Measurements from ENCODE around the gene SPATA1. TPM values are rescaled to one million over a fixed set of nuclear protein-coding genes. Genes with fewer than 3 reads are reported as not detected.

The SPATA1 gene
- total and polyA plus RNA-seq, 2 of the 8 experiments (the other 6 are each of a cell fraction or from before 2014, with no cell fraction given), result 0.51 to 1.1 TPM

DNA sequence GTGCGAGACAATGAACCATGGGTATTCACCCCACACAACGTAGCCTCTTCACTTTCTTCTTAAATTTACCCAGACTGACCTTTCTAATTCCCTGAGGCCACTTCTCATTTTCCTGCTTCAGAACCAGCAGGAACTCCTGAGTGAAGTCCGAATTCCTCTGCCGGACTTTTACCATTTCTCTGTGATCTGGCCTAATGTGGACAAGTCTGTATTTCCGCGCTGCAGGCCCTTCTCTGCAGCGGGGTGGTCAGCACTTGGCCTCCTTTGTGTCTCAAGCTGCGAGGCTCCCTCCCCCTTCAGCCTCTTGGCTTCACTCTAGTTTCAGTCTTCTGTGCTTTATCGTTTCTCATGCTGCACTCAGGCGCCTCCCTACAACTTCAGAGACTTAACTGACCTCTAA lies 77.5 kb downstream of the SPATA1 start (continued):
- TF ChIP-seq, protein P1, sequence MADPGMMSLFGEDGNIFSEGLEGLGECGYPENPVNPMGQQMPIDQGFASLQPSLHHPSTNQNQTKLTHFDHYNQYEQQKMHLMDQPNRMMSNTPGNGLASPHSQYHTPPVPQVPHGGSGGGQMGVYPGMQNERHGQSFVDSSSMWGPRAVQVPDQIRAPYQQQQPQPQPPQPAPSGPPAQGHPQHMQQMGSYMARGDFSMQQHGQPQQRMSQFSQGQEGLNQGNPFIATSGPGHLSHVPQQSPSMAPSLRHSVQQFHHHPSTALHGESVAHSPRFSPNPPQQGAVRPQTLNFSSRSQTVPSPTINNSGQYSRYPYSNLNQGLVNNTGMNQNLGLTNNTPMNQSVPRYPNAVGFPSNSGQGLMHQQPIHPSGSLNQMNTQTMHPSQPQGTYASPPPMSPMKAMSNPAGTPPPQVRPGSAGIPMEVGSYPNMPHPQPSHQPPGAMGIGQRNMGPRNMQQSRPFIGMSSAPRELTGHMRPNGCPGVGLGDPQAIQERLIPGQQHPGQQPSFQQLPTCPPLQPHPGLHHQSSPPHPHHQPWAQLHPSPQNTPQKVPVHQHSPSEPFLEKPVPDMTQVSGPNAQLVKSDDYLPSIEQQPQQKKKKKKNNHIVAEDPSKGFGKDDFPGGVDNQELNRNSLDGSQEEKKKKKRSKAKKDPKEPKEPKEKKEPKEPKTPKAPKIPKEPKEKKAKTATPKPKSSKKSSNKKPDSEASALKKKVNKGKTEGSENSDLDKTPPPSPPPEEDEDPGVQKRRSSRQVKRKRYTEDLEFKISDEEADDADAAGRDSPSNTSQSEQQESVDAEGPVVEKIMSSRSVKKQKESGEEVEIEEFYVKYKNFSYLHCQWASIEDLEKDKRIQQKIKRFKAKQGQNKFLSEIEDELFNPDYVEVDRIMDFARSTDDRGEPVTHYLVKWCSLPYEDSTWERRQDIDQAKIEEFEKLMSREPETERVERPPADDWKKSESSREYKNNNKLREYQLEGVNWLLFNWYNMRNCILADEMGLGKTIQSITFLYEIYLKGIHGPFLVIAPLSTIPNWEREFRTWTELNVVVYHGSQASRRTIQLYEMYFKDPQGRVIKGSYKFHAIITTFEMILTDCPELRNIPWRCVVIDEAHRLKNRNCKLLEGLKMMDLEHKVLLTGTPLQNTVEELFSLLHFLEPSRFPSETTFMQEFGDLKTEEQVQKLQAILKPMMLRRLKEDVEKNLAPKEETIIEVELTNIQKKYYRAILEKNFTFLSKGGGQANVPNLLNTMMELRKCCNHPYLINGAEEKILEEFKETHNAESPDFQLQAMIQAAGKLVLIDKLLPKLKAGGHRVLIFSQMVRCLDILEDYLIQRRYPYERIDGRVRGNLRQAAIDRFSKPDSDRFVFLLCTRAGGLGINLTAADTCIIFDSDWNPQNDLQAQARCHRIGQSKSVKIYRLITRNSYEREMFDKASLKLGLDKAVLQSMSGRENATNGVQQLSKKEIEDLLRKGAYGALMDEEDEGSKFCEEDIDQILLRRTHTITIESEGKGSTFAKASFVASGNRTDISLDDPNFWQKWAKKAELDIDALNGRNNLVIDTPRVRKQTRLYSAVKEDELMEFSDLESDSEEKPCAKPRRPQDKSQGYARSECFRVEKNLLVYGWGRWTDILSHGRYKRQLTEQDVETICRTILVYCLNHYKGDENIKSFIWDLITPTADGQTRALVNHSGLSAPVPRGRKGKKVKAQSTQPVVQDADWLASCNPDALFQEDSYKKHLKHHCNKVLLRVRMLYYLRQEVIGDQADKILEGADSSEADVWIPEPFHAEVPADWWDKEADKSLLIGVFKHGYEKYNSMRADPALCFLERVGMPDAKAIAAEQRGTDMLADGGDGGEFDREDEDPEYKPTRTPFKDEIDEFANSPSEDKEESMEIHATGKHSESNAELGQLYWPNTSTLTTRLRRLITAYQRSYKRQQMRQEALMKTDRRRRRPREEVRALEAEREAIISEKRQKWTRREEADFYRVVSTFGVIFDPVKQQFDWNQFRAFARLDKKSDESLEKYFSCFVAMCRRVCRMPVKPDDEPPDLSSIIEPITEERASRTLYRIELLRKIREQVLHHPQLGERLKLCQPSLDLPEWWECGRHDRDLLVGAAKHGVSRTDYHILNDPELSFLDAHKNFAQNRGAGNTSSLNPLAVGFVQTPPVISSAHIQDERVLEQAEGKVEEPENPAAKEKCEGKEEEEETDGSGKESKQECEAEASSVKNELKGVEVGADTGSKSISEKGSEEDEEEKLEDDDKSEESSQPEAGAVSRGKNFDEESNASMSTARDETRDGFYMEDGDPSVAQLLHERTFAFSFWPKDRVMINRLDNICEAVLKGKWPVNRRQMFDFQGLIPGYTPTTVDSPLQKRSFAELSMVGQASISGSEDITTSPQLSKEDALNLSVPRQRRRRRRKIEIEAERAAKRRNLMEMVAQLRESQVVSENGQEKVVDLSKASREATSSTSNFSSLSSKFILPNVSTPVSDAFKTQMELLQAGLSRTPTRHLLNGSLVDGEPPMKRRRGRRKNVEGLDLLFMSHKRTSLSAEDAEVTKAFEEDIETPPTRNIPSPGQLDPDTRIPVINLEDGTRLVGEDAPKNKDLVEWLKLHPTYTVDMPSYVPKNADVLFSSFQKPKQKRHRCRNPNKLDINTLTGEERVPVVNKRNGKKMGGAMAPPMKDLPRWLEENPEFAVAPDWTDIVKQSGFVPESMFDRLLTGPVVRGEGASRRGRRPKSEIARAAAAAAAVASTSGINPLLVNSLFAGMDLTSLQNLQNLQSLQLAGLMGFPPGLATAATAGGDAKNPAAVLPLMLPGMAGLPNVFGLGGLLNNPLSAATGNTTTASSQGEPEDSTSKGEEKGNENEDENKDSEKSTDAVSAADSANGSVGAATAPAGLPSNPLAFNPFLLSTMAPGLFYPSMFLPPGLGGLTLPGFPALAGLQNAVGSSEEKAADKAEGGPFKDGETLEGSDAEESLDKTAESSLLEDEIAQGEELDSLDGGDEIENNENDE (IDR thresholded peaks at IDR 0.05; ENCODE audit: insufficient replicate concordance, low read length), result no peak
- TF ChIP-seq, protein P2, sequence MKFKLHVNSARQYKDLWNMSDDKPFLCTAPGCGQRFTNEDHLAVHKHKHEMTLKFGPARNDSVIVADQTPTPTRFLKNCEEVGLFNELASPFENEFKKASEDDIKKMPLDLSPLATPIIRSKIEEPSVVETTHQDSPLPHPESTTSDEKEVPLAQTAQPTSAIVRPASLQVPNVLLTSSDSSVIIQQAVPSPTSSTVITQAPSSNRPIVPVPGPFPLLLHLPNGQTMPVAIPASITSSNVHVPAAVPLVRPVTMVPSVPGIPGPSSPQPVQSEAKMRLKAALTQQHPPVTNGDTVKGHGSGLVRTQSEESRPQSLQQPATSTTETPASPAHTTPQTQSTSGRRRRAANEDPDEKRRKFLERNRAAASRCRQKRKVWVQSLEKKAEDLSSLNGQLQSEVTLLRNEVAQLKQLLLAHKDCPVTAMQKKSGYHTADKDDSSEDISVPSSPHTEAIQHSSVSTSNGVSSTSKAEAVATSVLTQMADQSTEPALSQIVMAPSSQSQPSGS (IDR thresholded peaks at IDR 0.05; ENCODE audit: low read length), result no peak
- no peak for TF ChIP-seq KDM5A (IDR thresholded peaks at IDR 0.05; ENCODE audit: low read length)
- TF ChIP-seq YY1 (IDR thresholded peaks at IDR 0.05; ENCODE audit: low read depth, low read length), result no peak
- no peak for TF ChIP-seq RNF2 (IDR thresholded peaks at IDR 0.05; ENCODE audit: borderline replicate concordance, low read depth, low read length, missing control alignments, poor library complexity, severe bottlenecking)
- TF ChIP-seq GABPA (IDR thresholded peaks at IDR 0.05; ENCODE audit: borderline replicate concordance, insufficient read depth, low read length), result no peak
- no peak for TF ChIP-seq SP1 (IDR thresholded peaks at IDR 0.05; ENCODE audit: low read depth, low read length)
